Muscle layer of colon (tissue), 2 donors: Measurements from ENCODE around the gene ADARB2.

Experiments used
- H3K27ac ChIP-seq: one replicate; pipeline ENCODE4 v1.7.0; 2013; ENCODE audit warnings: low read depth, mild to moderate bottlenecking, low read length, moderate library complexity
- H3K27me3 ChIP-seq, 2 donors: one replicate each; pipeline ENCODE4 v1.7.0; 2013; ENCODE audit warnings: low read length in 2 of 2, mild to moderate bottlenecking in 2 of 2; ENCODE audit not compliant: insufficient read depth in 2 of 2, control insufficient read depth in 1 of 2
- H3K36me3 ChIP-seq: one replicate; pipeline ENCODE4 v1.7.0; 2013; ENCODE audit warnings: mild to moderate bottlenecking, low read length; ENCODE audit not compliant: insufficient read depth
- H3K4me1 ChIP-seq: one replicate; pipeline ENCODE4 v1.7.0; 2013; ENCODE audit warnings: mild to moderate bottlenecking, low read length; ENCODE audit not compliant: insufficient read depth
- H3K4me3 ChIP-seq, 2 donors: one replicate each; pipeline ENCODE4 v1.7.0; 2013; ENCODE audit warnings: low read length in 2 of 2, low read depth in 1 of 2, mild to moderate bottlenecking in 1 of 2, moderate library complexity in 1 of 2
- H3K9ac ChIP-seq: one replicate; pipeline ENCODE4 v1.7.0; 2013; ENCODE audit warnings: low read length
- H3K9me3 ChIP-seq: one replicate; pipeline ENCODE4 v1.7.0; 2013; ENCODE audit warnings: mild to moderate bottlenecking, low read length
- donor health status: abdominal sarcoma.
- donor health status: Adenocarcinoma of cecum.

Gene ADARB2

GRCh38 chr10:1411451-1411850, 325.9 kb downstream of the ADARB2 start:
- no peak overlapping the region for H3K27ac ChIP-seq
- H3K27me3 ChIP-seq, result peaks cover 0 to 8% of the 10 kb centered on the region in 2 donors

GRCh38 chr10:1410469-1411395, 326.6 kb downstream of the ADARB2 start:
- Histone ChIP-seq H3K4me3 (no peak overlapping the region), H3K27ac (no peak overlapping the region), H3K9me3 (no peaks in the 10 kb centered on the region), H3K36me3 (no peaks in the 10 kb centered on the region), H3K9ac (no peak overlapping the region), H3K27me3 (peaks cover 0 to 4% of the 10 kb centered on the region in 2 donors), H3K4me1 (no peaks in the 10 kb centered on the region)

More at GRCh38 chr10:1411451-1411850, 325.9 kb downstream of the ADARB2 start:
- Histone ChIP-seq H3K9ac (no peak overlapping the region), H3K36me3 (no peaks in the 10 kb centered on the region), H3K4me1 (no peaks in the 10 kb centered on the region), H3K4me3 (no peak overlapping the region), H3K9me3 (no peaks in the 10 kb centered on the region)

- H3K36me3 ChIP-seq, result no peaks in the 10 kb centered on the region
- no peaks in the 10 kb centered on the region for H3K4me1 ChIP-seq
- H3K27ac ChIP-seq, result no peak overlapping the region
- no peak overlapping the region for H3K9ac ChIP-seq
- no peak overlapping the region for H3K4me3 ChIP-seq
- peaks cover 0 to 4% of the 10 kb centered on the region in 2 donors for H3K27me3 ChIP-seq
- no peaks in the 10 kb centered on the region for H3K9me3 ChIP-seq
Observed at GRCh38 chr10:1410032-1410431, 327.3 kb downstream of the ADARB2 start.

GRCh38 chr10:1409392-1409791, 327.9 kb downstream of the ADARB2 start:
- no peaks in the 10 kb centered on the region for H3K36me3 ChIP-seq
- no peak overlapping the region for H3K4me3 ChIP-seq
- H3K9me3 ChIP-seq, result no peaks in the 10 kb centered on the region
- H3K4me1 ChIP-seq, result no peaks in the 10 kb centered on the region
- no peaks in the 10 kb centered on the region for H3K27me3 ChIP-seq
- H3K9ac ChIP-seq, result no peak overlapping the region
- H3K27ac ChIP-seq, result no peak overlapping the region

GRCh38 chr10:1408651-1409367, 328.5 kb downstream of the ADARB2 start:
- no peak overlapping the region for H3K9ac ChIP-seq
- no peaks in the 10 kb centered on the region for H3K9me3 ChIP-seq
- H3K4me3 ChIP-seq, result no peak overlapping the region
- no peaks in the 10 kb centered on the region for H3K36me3 ChIP-seq
- no peaks in the 10 kb centered on the region for H3K4me1 ChIP-seq
- H3K27me3 ChIP-seq, result no peaks in the 10 kb centered on the region
- H3K27ac ChIP-seq, result no peak overlapping the region

GRCh38 chr10:1406967-1407945, 330.1 kb downstream of the ADARB2 start:
- Histone ChIP-seq H3K36me3 (no peaks in the 10 kb centered on the region), H3K4me1 (no peaks in the 10 kb centered on the region), H3K9me3 (no peaks in the 10 kb centered on the region), H3K27ac (no peak overlapping the region), H3K9ac (no peak overlapping the region), H3K4me3 (no peak overlapping the region), H3K27me3 (no peaks in the 10 kb centered on the region)

- no peaks in the 10 kb centered on the region for H3K27me3 ChIP-seq
- no peak overlapping the region for H3K4me3 ChIP-seq
- no peaks in the 10 kb centered on the region for H3K36me3 ChIP-seq
- H3K4me1 ChIP-seq, result no peaks in the 10 kb centered on the region
- H3K27ac ChIP-seq, result no peak overlapping the region
- no peaks in the 10 kb centered on the region for H3K9me3 ChIP-seq
- H3K9ac ChIP-seq, result no peak overlapping the region
Observed at GRCh38 chr10:1406132-1406966, 331.0 kb downstream of the ADARB2 start.

- H3K4me1 ChIP-seq, result no peaks in the 10 kb centered on the region
- no peaks in the 10 kb centered on the region for H3K27me3 ChIP-seq
Observed at GRCh38 chr10:1404323-1405260, 332.7 kb downstream of the ADARB2 start.

GRCh38 chr10:1403508-1404322, 333.6 kb downstream of the ADARB2 start:
- no peaks in the 10 kb centered on the region for H3K9me3 ChIP-seq
- H3K4me3 ChIP-seq, result no peak overlapping the region
- H3K27me3 ChIP-seq, result no peaks in the 10 kb centered on the region
- H3K9ac ChIP-seq, result no peak overlapping the region
- H3K36me3 ChIP-seq, result no peaks in the 10 kb centered on the region
- H3K27ac ChIP-seq, result no peak overlapping the region
- H3K4me1 ChIP-seq, result no peaks in the 10 kb centered on the region

More at GRCh38 chr10:1404323-1405260, 332.7 kb downstream of the ADARB2 start:
- Histone ChIP-seq H3K36me3 (no peaks in the 10 kb centered on the region), H3K9me3 (no peaks in the 10 kb centered on the region), H3K27ac (no peak overlapping the region), H3K4me3 (no peak overlapping the region), H3K9ac (no peak overlapping the region)
